ENCODE measurements around the gene ABHD15.

ABHD15 gene

DNA sequence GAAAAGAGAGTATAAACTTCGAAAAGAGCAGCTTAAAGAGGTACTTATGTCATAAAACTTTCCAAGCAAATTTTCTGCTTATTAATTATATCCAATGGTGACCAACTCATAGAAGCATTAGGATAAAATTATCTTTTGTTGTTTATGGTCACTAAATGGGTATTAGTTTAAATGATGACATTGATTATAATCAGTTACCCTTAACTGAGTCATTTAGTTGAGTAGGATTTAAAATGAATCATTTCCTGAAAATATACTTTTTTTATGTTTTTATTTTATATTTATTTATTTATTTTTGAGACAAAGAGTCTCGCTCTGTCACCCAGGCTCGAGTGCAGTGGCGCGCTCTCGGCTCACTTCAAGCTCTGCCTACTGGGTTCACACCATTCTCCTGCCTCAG, 55.9 kb downstream of the ABHD15 start:
- Histone ChIP-seq H3K79me2 (ENCODE audit: control insufficient read depth, insufficient read depth, low read length) (no peaks in the 10 kb centered on the region), H2BK5ac (ENCODE audit: low read length) (no peak overlapping the region), H4K5ac (ENCODE audit: low read length) (no peak overlapping the region), H3K27me3 (ENCODE audit: insufficient read depth, low read length, poor library complexity) (no peaks in the 10 kb centered on the region), H2BK15ac (replicated peaks; ENCODE audit: low read depth) (no peak overlapping the region), H4K8ac (ENCODE audit: low read depth, low read length) (no peak overlapping the region), H3K36me3 (ENCODE audit: control insufficient read depth, insufficient read depth, low read length) (peaks cover 1% of the 10 kb centered on the region), H2AK5ac (ENCODE audit: low read length) (no peak overlapping the region), H3K56ac (ENCODE audit: low read length) (no peak overlapping the region), H3K4me2 (ENCODE audit: low read length) (no peak overlapping the region), H3K79me1 (ENCODE audit: low read length) (no peaks in the 10 kb centered on the region), H3K23ac (ENCODE audit: low read length) (no peak overlapping the region), H3K18ac (ENCODE audit: low read length) (no peak overlapping the region), H3K4me1 (ENCODE audit: control insufficient read depth, low read depth, low read length) (no peaks in the 10 kb centered on the region), H3K27ac (ENCODE audit: low read depth, low read length) (no peak overlapping the region), H3K4ac (ENCODE audit: low read depth, low read length) (no peak overlapping the region), H3K9ac (ENCODE audit: low read length) (no peak overlapping the region), H2BK120ac (ENCODE audit: low read depth, low read length) (no peak overlapping the region), H3K4me3 (ENCODE audit: low read length) (no peak overlapping the region)
- DNase-seq, result no peak
- no CpG with 5 or more reads among the region's 6 CpGs for WGBS (ENCODE audit: extremely low coverage, insufficient coverage, low lambda C conversion rate)
